ENCODE results near the gene FADS3. TPM values are rescaled to one million over a fixed set of nuclear protein-coding genes. Genes with fewer than 3 reads are reported as not detected.

Gene FADS3
- total and polyA plus RNA-seq, 9 of the 15 experiments (the other 6 are each of a cell fraction or from before 2014, with no cell fraction given) = 0.97 to 148 (median 92.7) TPM

- TF ChIP-seq RAD21 (CRISPR knock-in tag; conservative IDR thresholded peaks at IDR 0.05 in 1 of 2, IDR thresholded peaks at IDR 0.05 in 1 of 2) (peak in 1 of 2 experiments; percentile 8; a peak in 1 of 4 replicates), ARID4B (CRISPR knock-in tag; IDR thresholded peaks at IDR 0.05) (0 out of 2 replicates have a peak, but pooled peaks have one; percentile 40), ZNF311 (CRISPR knock-in tag; IDR thresholded peaks at IDR 0.05) (no peak), PHF20 (IDR thresholded peaks at IDR 0.05; ENCODE audit: partially characterized antibody) (no peak), ZNF407 (IDR thresholded peaks at IDR 0.05; ENCODE audit: low read depth) (no peak), RB1 (IDR thresholded peaks at IDR 0.05; ENCODE audit: low read depth) (0 out of 2 replicates have a peak, but pooled peaks have one; percentile 7), HMG20A (CRISPR knock-in tag; conservative IDR thresholded peaks at IDR 0.05) (no peak), RNF219 (CRISPR knock-in tag; IDR thresholded peaks at IDR 0.05) (no peak), NRF1 (conservative IDR thresholded peaks at IDR 0.05 in 1 of 2, IDR thresholded peaks at IDR 0.05 in 1 of 2) (no peak), XRCC5 (IDR thresholded peaks at IDR 0.05; ENCODE audit: low read depth, low read length) (no peak), CTCF (IDR thresholded peaks at IDR 0.05 in 2 of 3, conservative IDR thresholded peaks at IDR 0.05 in 1 of 3; ENCODE audit: insufficient read depth in 2 of 3, low read depth in 1 of 3, low read length in 3 of 3) (peak in 1 of 3 experiments; percentile 22; a peak in 1 of 6 replicates)
Observed at GRCh38 chr11:61833926-61834277, 57.4 kb downstream of the FADS3 start (continued).

All from K562 (cell line).